NK-92 (cell line): ENCODE results near the gene GTSF1L.

Source experiments
- DNase-seq: peaks from one replicate; lab custom pipeline; 2025; ENCODE audit not compliant: unreplicated experiment; lab: John Stamatoyannopoulos, UW

The GTSF1L gene

GRCh38 chr20:43746344-43747137 is 19.7 kb upstream of the GTSF1L start:
- DNase-seq, result no peak

GRCh38 chr20:43744966-43745730 is 18.3 kb upstream of the GTSF1L start:
- DNase-seq, result no peak

GRCh38 chr20:43744151-43744611 is 17.4 kb upstream of the GTSF1L start:
- DNase-seq, result no peak

GRCh38 chr20:43740642-43741041 is 13.8 kb upstream of the GTSF1L start:
- no peak for DNase-seq

- no peak for DNase-seq
Observed at GRCh38 chr20:43739148-43739749, 12.4 kb upstream of the GTSF1L start.

- no peak for DNase-seq
Observed at GRCh38 chr20:43737925-43738324, 11.1 kb upstream of the GTSF1L start.

GRCh38 chr20:43736588-43737158 is 9.9 kb upstream of the GTSF1L start:
- no peak for DNase-seq

- DNase-seq, result no peak
Observed at GRCh38 chr20:43731927-43732326, 5.1 kb upstream of the GTSF1L start.

GRCh38 chr20:43731469-43731868 is 4.7 kb upstream of the GTSF1L start:
- no peak for DNase-seq

GRCh38 chr20:43728686-43729255 is 2.0 kb upstream of the GTSF1L start:
- no peak for DNase-seq

GRCh38 chr20:43727980-43728590 is 1.3 kb upstream of the GTSF1L start:
- DNase-seq, result no peak

GRCh38 chr20:43726333-43726732 is 469 bp downstream of the GTSF1L start:
- no peak for DNase-seq

GRCh38 chr20:43725666-43726065 is 1.1 kb downstream of the GTSF1L start:
- DNase-seq, result no peak

GRCh38 chr20:43724383-43724782 is 2.4 kb downstream of the GTSF1L start:
- no peak for DNase-seq

- DNase-seq, result no peak
Observed at GRCh38 chr20:43723735-43724134, 3.1 kb downstream of the GTSF1L start.

GRCh38 chr20:43723186-43723585 is 3.6 kb downstream of the GTSF1L start:
- no peak for DNase-seq

- no peak for DNase-seq
Observed at GRCh38 chr20:43722153-43722505, 4.7 kb downstream of the GTSF1L start.

- DNase-seq, result no peak
Observed at GRCh38 chr20:43721429-43722152, 5.2 kb downstream of the GTSF1L start.

GRCh38 chr20:43721097-43721428 is 5.7 kb downstream of the GTSF1L start:
- DNase-seq, result no peak

GRCh38 chr20:43720007-43720406 is 6.8 kb downstream of the GTSF1L start:
- no peak for DNase-seq
